Measurements from ENCODE around the gene CAPN1. TPM values are rescaled to one million over a fixed set of nuclear protein-coding genes. Genes with fewer than 3 reads are reported as not detected.
"Not testable (repeated sequence)": the region's sequence is repeated elsewhere in the genome, so short reads cannot be mapped to it uniquely, and the experiment has no call there.

Gene CAPN1
- total RNA-seq, 1 donor from 2014 or later = 179 TPM

- Histone ChIP-seq H3K9me3 (no peaks in the 10 kb centered on the region), H3K36me3 (no peaks in the 10 kb centered on the region), H3K4me3 (no peak overlapping the region), H3K4me1 (no peaks in the 10 kb centered on the region), H3K27me3 (no peaks in the 10 kb centered on the region), H3K27ac (no peak overlapping the region)
- DNase-seq = no peak
- intact Hi-C loops (cut with DNase I) = no loop called here
- TF ChIP-seq, protein P1, sequence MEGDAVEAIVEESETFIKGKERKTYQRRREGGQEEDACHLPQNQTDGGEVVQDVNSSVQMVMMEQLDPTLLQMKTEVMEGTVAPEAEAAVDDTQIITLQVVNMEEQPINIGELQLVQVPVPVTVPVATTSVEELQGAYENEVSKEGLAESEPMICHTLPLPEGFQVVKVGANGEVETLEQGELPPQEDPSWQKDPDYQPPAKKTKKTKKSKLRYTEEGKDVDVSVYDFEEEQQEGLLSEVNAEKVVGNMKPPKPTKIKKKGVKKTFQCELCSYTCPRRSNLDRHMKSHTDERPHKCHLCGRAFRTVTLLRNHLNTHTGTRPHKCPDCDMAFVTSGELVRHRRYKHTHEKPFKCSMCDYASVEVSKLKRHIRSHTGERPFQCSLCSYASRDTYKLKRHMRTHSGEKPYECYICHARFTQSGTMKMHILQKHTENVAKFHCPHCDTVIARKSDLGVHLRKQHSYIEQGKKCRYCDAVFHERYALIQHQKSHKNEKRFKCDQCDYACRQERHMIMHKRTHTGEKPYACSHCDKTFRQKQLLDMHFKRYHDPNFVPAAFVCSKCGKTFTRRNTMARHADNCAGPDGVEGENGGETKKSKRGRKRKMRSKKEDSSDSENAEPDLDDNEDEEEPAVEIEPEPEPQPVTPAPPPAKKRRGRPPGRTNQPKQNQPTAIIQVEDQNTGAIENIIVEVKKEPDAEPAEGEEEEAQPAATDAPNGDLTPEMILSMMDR (IDR thresholded peaks at IDR 0.05) = no peak
- no peak for ATAC-seq
These were observed 9.1 kb upstream of the CAPN1 start for GRCh38 chr11:65172600-65172999.

- DNase-seq; H3K9me3 ChIP-seq; H3K4me1 ChIP-seq; H3K27me3 ChIP-seq; H3K27ac ChIP-seq; ATAC-seq; H3K36me3 ChIP-seq; H3K4me3 ChIP-seq; intact Hi-C loops (cut with DNase I): not testable (repeated sequence)
These were observed 7.1 kb upstream of the CAPN1 start for GRCh38 chr11:65174571-65175010.

DNA sequence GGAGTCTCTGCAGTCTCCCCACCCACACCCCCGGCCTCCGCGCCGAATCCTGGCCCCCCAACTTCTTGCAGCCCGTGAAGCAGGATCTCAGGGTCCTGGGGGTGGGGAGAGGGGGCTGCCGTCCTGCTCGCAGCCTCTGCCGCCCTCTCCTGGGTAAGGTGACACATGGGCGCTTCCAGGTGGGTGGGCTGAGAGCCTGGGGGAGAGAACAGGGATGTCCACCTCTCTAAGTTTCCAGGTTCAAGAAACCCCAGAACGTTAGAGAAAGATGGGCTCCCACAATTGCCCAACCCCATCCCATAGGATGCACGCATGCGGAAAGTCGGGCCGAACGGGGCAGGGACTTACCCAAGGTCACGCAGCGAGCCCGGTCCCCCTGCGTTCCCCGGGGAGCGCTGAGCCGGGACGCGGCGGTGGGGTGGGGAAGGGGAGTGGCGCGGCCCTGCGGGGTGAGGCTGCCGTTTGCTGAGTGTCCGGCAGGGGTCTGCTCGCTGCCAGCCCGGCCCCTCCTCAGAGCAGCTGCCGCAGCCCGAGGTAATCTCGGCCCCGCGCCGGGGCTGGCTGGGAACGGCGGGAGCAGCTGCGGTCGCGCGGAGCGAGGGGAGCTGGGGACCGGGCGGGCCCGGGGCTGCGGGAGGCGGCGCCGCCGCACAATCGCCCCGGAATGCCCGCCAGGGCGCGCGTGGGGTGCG lies 705 bp upstream of the CAPN1 start:
- H3K9me3 ChIP-seq = no peaks in the 10 kb centered on the region
- peak overlapping the region; percentile 95 for H3K4me3 ChIP-seq
- intact Hi-C loops (cut with DNase I) = no loop called here
- DNase-seq (peak; percentile 84), ATAC-seq (peak; percentile 78)
- TF ChIP-seq, protein P1 (IDR thresholded peaks at IDR 0.05) = peak; percentile 52
- peak overlapping the region; percentile 95 for H3K27ac ChIP-seq
- peaks cover 25% of the 10 kb centered on the region for H3K4me1 ChIP-seq
- H3K27me3 ChIP-seq = no peaks in the 10 kb centered on the region
- H3K36me3 ChIP-seq = peaks cover 6% of the 10 kb centered on the region

DNA sequence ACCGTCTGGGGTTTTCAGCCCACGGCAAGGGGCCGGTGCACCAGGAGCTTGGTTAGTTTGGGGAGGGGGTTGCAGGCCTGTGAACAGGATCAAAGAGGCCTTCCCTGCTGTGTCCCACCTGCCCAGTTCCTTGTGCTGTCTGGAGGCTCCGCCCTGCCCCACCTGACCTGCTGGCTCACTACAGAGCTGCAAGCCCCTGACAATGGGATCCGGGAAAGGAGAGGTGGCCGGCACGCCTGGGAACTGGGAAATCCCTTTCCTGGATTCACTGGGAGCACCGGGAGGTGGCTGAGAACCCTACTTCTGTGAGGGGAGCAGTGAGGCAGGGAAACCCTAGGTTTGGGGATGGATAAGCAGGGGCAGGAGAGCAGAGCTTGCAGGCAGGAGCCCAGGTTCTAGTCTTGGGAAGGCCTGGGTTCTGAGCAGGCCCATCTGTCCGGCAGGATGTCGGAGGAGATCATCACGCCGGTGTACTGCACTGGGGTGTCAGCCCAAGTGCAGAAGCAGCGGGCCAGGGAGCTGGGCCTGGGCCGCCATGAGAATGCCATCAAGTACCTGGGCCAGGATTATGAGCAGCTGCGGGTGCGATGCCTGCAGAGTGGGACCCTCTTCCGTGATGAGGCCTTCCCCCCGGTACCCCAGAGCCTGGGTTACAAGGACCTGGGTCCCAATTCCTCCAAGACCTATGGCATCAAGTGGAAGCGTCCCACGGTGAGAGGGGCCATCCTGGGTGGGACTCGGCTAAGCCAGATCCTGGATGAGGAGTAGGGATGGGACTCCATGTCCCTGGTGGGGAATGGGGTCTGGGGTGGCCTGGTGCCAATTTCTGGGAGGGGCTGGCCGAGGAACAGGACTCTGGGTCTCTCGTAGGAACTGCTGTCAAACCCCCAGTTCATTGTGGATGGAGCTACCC lies 786 bp downstream of the CAPN1 start:
- Histone ChIP-seq H3K4me3 (peak overlapping the region; percentile 95), H3K9me3 (no peaks in the 10 kb centered on the region), H3K36me3 (peaks cover 18% of the 10 kb centered on the region), H3K27ac (peak overlapping the region; percentile 95), H3K27me3 (no peaks in the 10 kb centered on the region), H3K4me1 (peaks cover 25% of the 10 kb centered on the region)
- peak; percentile 80 for DNase-seq
- TF ChIP-seq, protein P1 (IDR thresholded peaks at IDR 0.05) = no peak
- ATAC-seq = peak; percentile 48
- intact Hi-C loops (cut with DNase I) = no loop called here

DNA sequence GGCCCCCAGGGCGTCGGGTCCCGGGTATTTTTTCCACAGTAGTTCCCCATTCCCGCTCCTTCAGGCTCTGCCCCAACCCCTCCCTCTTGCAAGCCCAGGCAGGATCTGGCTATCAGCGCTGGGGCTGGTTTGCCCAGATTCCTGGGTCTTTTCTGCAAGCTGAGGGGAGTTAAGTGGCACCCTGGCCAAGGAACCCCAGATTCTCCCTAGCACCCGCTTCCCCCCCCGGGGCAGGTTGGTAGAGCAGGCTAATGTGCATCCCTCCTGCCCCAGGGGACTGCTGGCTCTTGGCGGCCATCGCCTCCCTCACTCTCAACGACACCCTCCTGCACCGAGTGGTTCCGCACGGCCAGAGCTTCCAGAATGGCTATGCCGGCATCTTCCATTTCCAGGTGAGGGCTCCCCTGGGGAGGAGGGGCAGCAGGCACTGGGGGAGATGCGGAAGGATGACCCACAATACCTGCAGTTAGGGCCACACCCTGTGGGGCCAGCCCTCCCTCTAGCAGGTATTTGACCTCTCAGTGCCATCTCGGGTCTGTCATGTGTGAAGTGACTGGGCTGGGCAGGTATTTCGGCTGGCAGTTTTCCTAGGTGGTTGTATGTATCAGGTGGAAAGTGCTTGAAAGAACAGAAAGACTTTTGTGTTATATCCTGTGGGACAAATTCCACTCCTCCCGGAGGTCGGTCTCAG lies 1.6 kb downstream of the CAPN1 start:
- peaks cover 25% of the 10 kb centered on the region for H3K4me1 ChIP-seq
- intact Hi-C loops (cut with DNase I) = no loop called here
- no peaks in the 10 kb centered on the region for H3K9me3 ChIP-seq
- peaks cover 26% of the 10 kb centered on the region for H3K36me3 ChIP-seq
- TF ChIP-seq, protein P1 (IDR thresholded peaks at IDR 0.05) = no peak
- DNase-seq (peak; percentile 68), ATAC-seq (peak; percentile 19)
- H3K4me3 ChIP-seq = peak overlapping the region; percentile 95
- peak overlapping the region; percentile 95 for H3K27ac ChIP-seq
- H3K27me3 ChIP-seq = no peaks in the 10 kb centered on the region
